SK-N-SH (cell line): ENCODE data around the gene RCCD1. TPM values are rescaled to one million over a fixed set of nuclear protein-coding genes. Genes with fewer than 3 reads are reported as not detected.

Experiments used
- CTCF ChIA-PET: fragments of 300-600, 350-600 bp; formaldehyde crosslinking; extraction: SDS; loops from one replicate; lab custom pipeline; 2021; lab: Yijun Ruan, JAX
- POLR2A ChIA-PET: fragments of 350-600 bp; sonication (Branson Sonifier 250); formaldehyde crosslinking; extraction: SDS; loops from one replicate; lab custom pipeline; 2020; ENCODE audit warnings: antibody characterized with exemption, inconsistent platforms; lab: Yijun Ruan, JAX
- DNase-seq: peaks from one replicate; pipeline ENCODE4 v3.0.0; 2012
- H2AFZ ChIP-seq: fragments of 200-600 bp; sonication (generic); 2 replicates; pipeline ENCODE4 v1.8.1; 2016; ENCODE audit warnings: antibody characterized with exemption, mild to moderate bottlenecking, low read depth
- H3F3A ChIP-seq: fragments of 200-600 bp; sonication (generic); replicated peaks from 2 replicates; pipeline ENCODE3; 2016; ENCODE audit warnings: antibody characterized with exemption, mild to moderate bottlenecking; ENCODE audit not compliant: insufficient read depth
- H3K27ac ChIP-seq, 2 experiments: fragments of 200-500 bp in 1 of 2; fragments of 200-600 bp in 1 of 2; sonication (Bioruptor generic) in 1 of 2; sonication (generic), shearing (Covaris generic) in 1 of 2; 2 replicates each; pipeline versions ENCODE4 v1.5.1 to v1.6.1; 2014 to 2016; ENCODE audit warnings: low read depth in 2 of 2, inconsistent platforms in 1 of 2, low read length in 1 of 2, mild to moderate bottlenecking in 1 of 2, mixed read lengths in 1 of 2
- H3K27me3 ChIP-seq: fragments of 200-600 bp; sonication (generic), shearing (Covaris generic); 2 replicates; pipeline ENCODE4 v1.6.1; 2016; ENCODE audit warnings: mixed run types; ENCODE audit not compliant: insufficient read depth
- H3K36me3 ChIP-seq, 2 experiments: fragments of 200-500 bp in 1 of 2; fragments of 200-600 bp in 1 of 2; sonication (Bioruptor generic) in 1 of 2; sonication (generic) in 1 of 2; replicated peaks in 1 of 2; 2 replicates each; pipeline versions ENCODE3 to v1.5.1; 2014 to 2016; ENCODE audit warnings: low read length in 1 of 2, mild to moderate bottlenecking in 1 of 2; ENCODE audit not compliant: insufficient read depth in 2 of 2, control insufficient read depth in 1 of 2
- H3K4me1 ChIP-seq, 2 experiments: fragments of 200-500 bp in 1 of 2; fragments of 200-600 bp in 1 of 2; sonication (Bioruptor generic) in 1 of 2; sonication (generic), shearing (Covaris generic) in 1 of 2; 2 replicates each; pipeline versions ENCODE4 v1.5.1 to v1.6.1; 2014 to 2016; ENCODE audit warnings: low read depth in 1 of 2, low read length in 1 of 2, mixed run types in 1 of 2; ENCODE audit not compliant: insufficient read depth in 2 of 2, control insufficient read depth in 1 of 2
- H3K4me2 ChIP-seq: fragments of 200-600 bp; sonication (generic), shearing (Covaris generic); 2 replicates; pipeline ENCODE4 v1.6.1; 2017; ENCODE audit warnings: mixed run types
- H3K4me3 ChIP-seq, 2 experiments: fragments of 200-500 bp in 1 of 2; fragments of 200-600 bp in 1 of 2; sonication (Bioruptor generic) in 1 of 2; sonication (generic), shearing (Covaris generic) in 1 of 2; 2 replicates each; pipeline versions ENCODE4 v1.5.1 to v1.8.1; 2014 to 2016; ENCODE audit warnings: low read depth in 2 of 2, inconsistent platforms in 1 of 2, low read length in 1 of 2, mild to moderate bottlenecking in 1 of 2, mixed read lengths in 1 of 2, moderate library complexity in 1 of 2
- H3K79me2 ChIP-seq: fragments of 200-600 bp; sonication (generic); 2 replicates; pipeline ENCODE4 v1.8.1; 2017; ENCODE audit warnings: mild to moderate bottlenecking; ENCODE audit not compliant: insufficient read depth
- H3K9ac ChIP-seq: fragments of 200-600 bp; sonication (generic); 2 replicates; pipeline ENCODE4 v1.6.1; 2017; ENCODE audit warnings: mixed run types
- H3K9me2 ChIP-seq: fragments of 200-600 bp; sonication (generic); 2 replicates; pipeline ENCODE4 v1.6.1; 2017; ENCODE audit warnings: mixed run types
- H3K9me3 ChIP-seq: fragments of 200-600 bp; sonication (generic); 2 replicates; pipeline ENCODE4 v1.6.1; 2017; ENCODE audit warnings: mixed run types, mild to moderate bottlenecking, moderate library complexity
- H4K20me1 ChIP-seq: fragments of 200-600 bp; sonication (generic); 2 replicates; pipeline ENCODE4 v1.6.1; 2017; ENCODE audit warnings: mild to moderate bottlenecking, mixed run types; ENCODE audit not compliant: insufficient read depth
- CHD2 ChIP-seq: fragments of 150-350 bp; IDR thresholded peaks from 2 replicates; pipeline ENCODE4 v1.6.1; 2018; ENCODE audit warnings: low read length; ENCODE audit not compliant: partially characterized antibody
- GATA2 ChIP-seq: sonication (generic); formaldehyde crosslinking; IDR thresholded peaks from 2 replicates; pipeline ENCODE4 v1.5.0; 2020; ENCODE audit warnings: mild to moderate bottlenecking, missing genetic modification reagents
- NFIC ChIP-seq: IDR thresholded peaks from 2 replicates; pipeline ENCODE4 v1.4.0; 2012; ENCODE audit warnings: borderline replicate concordance
- NRF1 ChIP-seq: IDR thresholded peaks from 2 replicates; pipeline ENCODE4 v1.6.1; 2012; ENCODE audit warnings: low read depth, mild to moderate bottlenecking, low read length
- PBX3 ChIP-seq: IDR thresholded peaks from 2 replicates; pipeline ENCODE4; 2012
- RCOR1 ChIP-seq: fragments of 150-350 bp; IDR thresholded peaks from 2 replicates; pipeline ENCODE4 v1.6.1; 2017; ENCODE audit warnings: antibody characterized with exemption, low read length
- REST ChIP-seq: IDR thresholded peaks from 2 replicates; pipeline ENCODE4 v1.6.1; 2012; ENCODE audit warnings: mild to moderate bottlenecking, low read depth, low read length, moderate library complexity
- RXRA ChIP-seq: IDR thresholded peaks from 2 replicates; pipeline ENCODE4 v1.4.0; 2012; ENCODE audit warnings: low read depth, mild to moderate bottlenecking, borderline replicate concordance
- TAF1 ChIP-seq: IDR thresholded peaks from 2 replicates; pipeline ENCODE4 v1.6.1; 2012; ENCODE audit warnings: low read depth, mild to moderate bottlenecking, low read length, moderate library complexity, borderline replicate concordance
- ZBTB33 ChIP-seq: IDR thresholded peaks from 2 replicates; pipeline ENCODE4 v1.4.0; 2012; ENCODE audit warnings: low read depth, borderline replicate concordance
- WGBS: methylation state at CpG from one replicate; pipeline ENCODE4 v1.1.6; 2017; ENCODE audit warnings: low lambda C conversion rate; 5-methylcytosine and 5-hydroxymethylcytosine counted together
- polyA plus RNA-seq, 3 experiments: library from polyadenylated mRNA; depleted of rRNA; stranded (reverse); fragments of >200 nt; gene quantifications; 2 replicates each; pipeline ENCODE4 v1.2.3, GENCODE V29; 2012

RCCD1 gene
- polyA plus RNA-seq, 1 of the 3 experiments (the other 2 are of a cell fraction), result 21.2 TPM

- TF ChIP-seq PBX3 (peak; percentile 9; the same call in 1 of the 2 replicates), ZBTB33 (peak; percentile 34; the same call in 1 of the 2 replicates), CHD2 (peak; percentile 61), REST (no peak), NFIC (no peak), RXRA (no peak), NRF1 (peak; percentile 28; the same call in 1 of the 2 replicates), TAF1 (peak; percentile 91), GATA2 (CRISPR knock-in tag) (no peak), RCOR1 (peak; percentile 68)
These were observed 22.6 kb upstream of the RCCD1 start, which contains the start of gene HDDC3 (continued) for GRCh38 chr15:90931828-90932659.

GRCh38 chr15:90932660-90932991 is 22.1 kb upstream of the RCCD1 start:
- Histone ChIP-seq H3K4me1 (peaks cover 13 to 41% of the 10 kb centered on the region in 2 experiments; a peak in 2 of 4 replicates), H3K9me3 (no peaks in the 10 kb centered on the region), H3K9me2 (no peaks in the 10 kb centered on the region), H3K4me3 (peak overlapping the region; percentile 84 to 89; a peak in 3 of 4 replicates), H3K4me2 (peak overlapping the region; percentile 97; the same call in 1 of the 2 replicates), H3K27me3 (no peaks in the 10 kb centered on the region), H3K27ac (peak overlapping the region; percentile 32 to 40; a peak in 3 of 4 replicates)
- CTCF ChIA-PET, result interaction anchor here (0.6 to 11.5 kb wide), 37 partner anchors 10 to 1619 kb away, joined by 3 to 142 read pairs (median 7); partner anchors contain the start of genes BLM, FES, FURIN and MAN2A2
- POLR2A ChIA-PET, result interaction anchor here (0.6 to 4.8 kb wide), 5 partner anchors 16 to 121 kb away, joined by 3 to 23 read pairs (median 8); partner anchors contain the start of genes MAN2A2 and RCCD1
- no peak for DNase-seq
- TF ChIP-seq CHD2 (no peak), REST (peak; percentile 81; the same call in 1 of the 2 replicates)
- TF ChIP-seq, all 33 proteins: peak for 1
- Histone ChIP-seq H3K9ac (peak overlapping the region; percentile 74; the same call in 1 of the 2 replicates), H3K79me2 (peaks cover 20% of the 10 kb centered on the region), H3K36me3 (peaks cover 0 to 8% of the 10 kb centered on the region in 2 experiments), H2AFZ (peak overlapping the region; percentile 91), H3F3A (peaks cover 22% of the 10 kb centered on the region), H4K20me1 (no peaks in the 10 kb centered on the region)
- 26% methylated on average over 4 of the region's 5 CpGs for WGBS
